GM21529 (cell line): ENCODE data around the gene SDS.

Experiments used
- ATAC-seq: cut with Tn5 transposase; IDR thresholded peaks from one replicate; pipeline ENCODE4 v1.9.1; 2021; ENCODE audit not compliant: unreplicated experiment

The SDS gene

GRCh38 chr12:113425960-113426453 is 22.3 kb upstream of the SDS start:
- no peak for ATAC-seq

GRCh38 chr12:113424915-113425823 is 21.5 kb upstream of the SDS start:
- ATAC-seq = no peak

DNA sequence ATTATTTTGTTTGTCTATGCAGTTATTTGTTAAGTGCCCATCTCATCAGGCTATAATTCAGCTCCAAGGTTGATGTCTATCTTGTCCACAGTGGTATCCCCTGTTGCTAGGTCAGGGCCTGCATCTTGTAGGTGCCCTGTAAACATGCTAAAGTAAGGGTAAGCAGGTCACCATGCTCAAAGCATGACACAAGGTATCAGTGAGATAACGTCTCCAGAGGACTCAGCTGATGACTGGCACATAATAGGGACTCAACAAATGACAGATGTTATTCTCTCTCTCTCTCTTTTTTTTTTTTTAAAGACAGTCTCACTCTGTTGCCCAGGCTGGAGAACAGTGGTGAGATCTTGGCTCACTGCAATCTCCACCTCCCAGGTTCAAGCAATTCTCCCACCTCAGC is 20.8 kb upstream of the SDS start:
- ATAC-seq = no peak

DNA sequence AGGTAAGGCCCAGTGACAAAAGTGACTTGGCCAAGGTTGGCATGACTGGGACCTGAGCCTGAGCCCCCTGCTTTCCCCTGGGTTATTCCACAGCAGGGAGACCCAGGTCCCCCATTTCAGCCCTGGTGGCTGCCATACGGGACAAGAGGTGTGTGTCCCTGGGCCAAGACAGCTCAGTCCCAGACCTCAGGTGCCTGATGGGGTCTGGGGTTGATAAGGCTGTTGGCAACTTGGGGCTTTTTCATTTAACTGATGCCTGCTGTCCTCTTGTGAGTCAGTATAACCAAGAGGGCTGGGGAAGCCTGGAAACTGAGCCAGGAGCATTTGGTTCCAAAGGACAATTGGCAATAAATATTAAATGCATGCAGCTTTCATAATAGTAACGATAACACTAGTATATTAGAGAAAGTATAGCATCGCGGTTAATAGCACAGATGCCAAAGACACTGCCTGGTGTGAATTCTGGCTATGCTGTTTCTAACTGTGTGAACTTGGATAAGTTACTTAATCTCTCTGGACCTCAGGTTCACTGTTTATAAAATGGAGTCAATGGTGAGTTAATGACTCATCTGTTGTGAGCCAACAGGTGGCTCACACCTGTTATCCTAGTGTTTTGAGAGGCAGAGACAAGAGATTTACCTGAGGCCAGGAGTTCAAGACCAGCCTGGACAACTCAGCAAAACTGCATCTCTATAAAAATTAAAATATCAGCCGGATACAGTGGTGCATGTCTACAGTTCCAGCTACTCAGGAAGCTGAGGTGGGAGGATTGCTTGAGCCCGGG is 19.4 kb upstream of the SDS start:
- no peak for ATAC-seq

GRCh38 chr12:113422030-113422885 is 18.6 kb upstream of the SDS start, which contains the start of gene SDSL:
SDSL (plus strand) TSS chr12:113422380; CDS start chr12:113427983, 5,603 bp downstream.
- peak; percentile 91 for ATAC-seq

DNA sequence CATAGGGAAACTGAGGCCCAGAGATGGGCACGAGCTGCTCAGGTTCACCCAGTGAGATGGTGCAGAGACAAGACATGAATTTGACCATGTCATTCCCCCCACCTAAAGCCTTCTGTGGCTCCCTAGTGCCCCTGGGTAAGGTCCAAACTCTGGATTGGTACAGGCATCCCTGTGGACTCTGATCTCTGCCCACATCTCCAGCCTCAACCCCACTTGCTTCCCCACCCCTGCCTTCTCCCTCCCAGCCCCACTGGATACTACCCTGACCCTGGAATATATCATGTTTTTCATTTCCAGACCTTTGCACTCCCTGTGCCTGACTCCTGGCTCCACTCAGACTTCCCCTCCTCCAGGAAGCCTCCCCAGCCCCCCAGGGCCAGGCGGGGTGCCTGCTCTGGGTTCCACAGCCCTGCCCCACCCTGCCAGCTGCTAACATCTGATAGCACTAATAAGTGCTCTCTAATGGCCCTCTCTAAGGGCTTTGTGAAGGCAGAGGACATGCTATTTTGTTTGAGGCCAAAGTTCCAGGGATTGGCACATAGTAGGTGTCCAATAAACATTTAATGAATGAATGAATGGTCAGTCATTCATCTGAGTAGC is 17.4 kb upstream of the SDS start:
- ATAC-seq = no peak

DNA sequence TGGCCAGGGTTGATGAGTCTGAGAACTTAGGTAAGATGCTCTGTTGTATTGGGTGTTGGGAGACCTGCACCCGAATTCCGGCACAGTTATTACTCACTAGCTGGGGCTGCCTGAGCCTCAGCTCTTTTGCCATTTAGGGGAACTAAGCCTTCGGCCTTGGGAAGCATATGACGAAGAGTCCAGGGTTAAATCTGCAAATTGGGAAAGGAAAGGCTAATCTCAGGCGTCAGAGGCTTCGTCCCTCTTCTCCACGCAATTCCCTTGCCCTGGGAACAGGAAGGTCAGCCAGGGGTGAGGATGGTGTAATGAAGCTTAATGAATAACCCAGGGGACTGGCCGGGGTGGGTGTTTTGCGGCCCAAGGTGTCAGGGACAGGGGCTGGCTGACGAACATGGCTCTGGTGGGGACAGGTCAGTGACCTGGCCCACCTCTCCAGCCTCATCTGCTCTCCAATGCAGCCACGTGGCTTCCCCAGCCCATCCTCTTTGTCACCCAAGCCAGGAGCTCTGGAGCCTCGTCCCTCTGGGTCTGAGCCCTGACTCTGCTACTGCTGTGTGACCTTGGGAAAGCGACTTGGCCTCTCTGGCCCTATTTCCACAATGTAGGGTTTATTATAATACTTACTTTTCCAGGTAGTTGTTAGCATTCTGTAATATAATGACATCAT is 14.7 kb upstream of the SDS start:
- no peak for ATAC-seq

- ATAC-seq = no peak
These were observed 12.5 kb upstream of the SDS start for GRCh38 chr12:113416091-113416754.

DNA sequence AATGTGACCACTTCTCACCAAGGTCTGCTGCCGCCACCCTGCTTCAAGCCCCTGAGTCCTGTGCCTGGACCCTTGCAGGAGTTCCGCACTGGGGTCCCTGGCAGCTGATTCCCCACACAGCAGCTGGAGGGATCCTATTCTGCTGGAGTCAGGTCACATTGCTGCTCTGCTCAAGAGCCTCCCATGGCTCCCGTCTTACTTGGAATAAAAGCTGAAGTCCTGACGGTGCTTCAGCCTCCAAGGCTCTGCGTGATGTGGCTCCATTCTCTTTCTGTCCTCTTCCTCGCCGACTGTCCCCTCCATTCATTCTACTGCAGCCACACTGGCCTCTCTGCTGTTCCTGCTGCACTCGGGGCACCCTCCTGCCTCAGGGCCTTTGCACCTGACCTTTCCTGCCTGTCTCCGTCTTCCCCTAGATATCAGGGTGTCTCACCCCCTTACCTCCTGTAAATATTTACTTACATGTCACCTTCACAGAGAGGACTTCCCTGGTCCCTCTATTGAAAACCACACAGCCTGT is 10.9 kb upstream of the SDS start:
- no peak for ATAC-seq

DNA sequence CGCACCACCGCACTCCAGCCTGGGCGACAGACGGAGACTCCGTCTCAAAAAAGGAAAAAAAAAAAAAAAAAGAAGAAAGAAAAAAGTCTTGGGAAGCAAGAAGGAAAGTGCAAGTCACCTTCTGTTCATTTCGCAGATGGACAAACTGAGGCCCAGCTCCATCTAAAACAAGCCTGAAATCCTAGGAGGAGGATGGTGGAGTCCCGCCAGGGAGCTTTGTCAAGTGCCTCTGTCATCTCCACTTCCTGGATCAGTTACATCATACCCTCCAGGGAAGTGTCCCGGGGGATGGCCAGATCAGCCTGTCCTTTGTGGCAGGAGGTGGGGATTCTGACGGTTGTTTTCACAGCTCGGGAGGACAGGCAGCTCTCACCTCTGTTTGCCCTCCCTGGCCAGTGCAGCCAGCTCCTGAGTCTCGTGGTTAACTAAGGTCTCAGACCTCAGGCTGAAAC is 9.8 kb upstream of the SDS start:
- no peak for ATAC-seq

GRCh38 chr12:113409462-113410124 is 5.9 kb upstream of the SDS start:
- ATAC-seq = no peak

- no peak for ATAC-seq
These were observed 5.1 kb upstream of the SDS start for GRCh38 chr12:113408756-113409298.

GRCh38 chr12:113407931-113408600 is 4.4 kb upstream of the SDS start:
- no peak for ATAC-seq

DNA sequence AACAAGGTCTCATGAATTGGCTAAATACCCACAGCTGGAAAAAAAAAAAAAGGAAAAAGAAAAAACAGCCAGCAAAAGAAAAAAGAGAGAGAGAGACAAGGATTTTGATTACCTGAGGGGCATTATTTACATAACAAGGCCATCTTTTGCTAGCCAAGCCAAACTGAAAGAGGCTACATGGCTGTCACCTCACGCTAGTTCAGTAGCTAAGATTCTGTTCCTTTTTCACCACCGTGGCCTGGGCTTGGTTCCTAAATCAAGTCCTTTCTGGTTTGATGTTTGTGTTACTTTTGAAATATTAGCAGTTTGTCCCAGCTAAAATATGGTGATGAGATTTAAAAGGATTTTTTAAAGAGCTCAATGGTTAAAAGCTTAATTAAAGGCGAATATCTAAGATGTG is 2.0 kb upstream of the SDS start:
- no peak for ATAC-seq

DNA sequence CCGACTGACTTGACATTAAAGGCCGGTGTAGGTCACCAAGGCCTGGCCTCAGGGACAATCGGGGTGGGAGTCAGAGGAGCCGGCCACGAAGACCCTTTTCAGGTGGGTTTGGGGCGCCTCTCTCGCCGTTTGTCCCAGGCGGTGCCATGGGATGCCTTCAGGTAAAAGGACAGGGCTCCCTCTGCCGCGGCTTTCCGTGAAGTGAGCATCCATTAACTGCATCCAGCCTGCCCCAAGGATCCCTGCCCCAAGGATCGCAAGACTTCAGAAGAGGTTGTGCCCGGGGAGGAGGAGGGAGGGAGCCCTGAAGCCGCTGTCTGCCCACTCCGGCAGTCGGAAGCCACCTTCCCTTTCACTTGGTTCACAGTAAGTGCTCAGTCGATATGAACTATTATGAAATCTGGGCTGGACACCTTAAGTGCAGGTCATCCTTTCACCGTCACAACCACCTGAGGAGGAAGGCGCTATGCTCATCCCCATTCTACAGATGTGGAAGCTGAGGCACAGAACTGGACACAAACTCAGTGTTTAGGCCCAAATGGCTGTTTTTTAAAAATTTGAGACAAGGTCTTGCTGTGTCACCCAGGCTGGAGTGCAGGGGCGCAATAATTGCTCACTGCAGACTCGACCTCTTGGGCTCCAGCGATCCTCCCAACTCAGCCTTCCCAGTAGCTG is 964 bp downstream of the SDS start:
- no peak for ATAC-seq

DNA sequence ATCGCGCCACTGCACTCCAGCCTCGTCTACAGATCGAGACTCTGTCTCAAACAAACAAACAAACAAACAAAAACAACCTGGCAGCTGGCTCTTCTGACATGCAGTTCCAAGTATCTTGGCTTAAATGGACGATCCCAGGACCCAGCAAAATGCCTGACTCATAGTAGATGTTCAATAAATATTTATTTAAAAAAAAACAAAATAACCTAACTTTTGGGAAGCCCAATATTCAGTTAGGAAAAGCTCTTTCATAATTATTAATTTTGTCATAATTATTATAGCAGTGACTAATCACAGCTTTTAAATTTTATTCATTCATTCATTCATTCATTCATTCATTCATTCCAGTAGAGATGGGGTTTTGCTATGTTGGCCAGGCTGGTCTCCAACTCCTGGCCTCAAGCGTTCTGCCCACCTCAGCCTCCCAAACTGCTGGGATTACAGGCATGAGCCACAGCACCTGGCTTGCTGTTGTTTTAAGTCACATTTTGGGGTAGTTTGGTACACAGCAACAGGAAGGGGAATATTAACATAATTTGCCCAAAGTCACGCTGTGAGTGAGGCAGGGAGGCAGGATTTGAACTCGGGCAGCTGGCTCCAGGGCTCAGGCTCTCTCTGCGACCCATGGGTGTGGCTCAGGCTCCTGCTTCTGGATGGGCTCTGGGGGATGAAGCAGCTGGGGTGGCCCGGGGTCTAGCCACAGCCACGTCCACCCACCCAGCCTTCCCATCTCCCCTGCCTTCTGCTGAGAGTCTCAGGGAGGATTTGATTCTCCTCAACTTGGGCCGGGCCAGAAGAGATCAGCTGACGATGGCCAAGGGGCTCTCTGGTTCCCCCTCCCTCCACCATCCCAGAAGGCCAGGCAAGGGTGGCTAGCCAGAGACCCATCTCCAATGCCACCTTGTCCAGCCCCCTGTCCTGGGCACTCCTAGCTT is 2.4 kb downstream of the SDS start:
- ATAC-seq = no peak
